Endometrial microvascular endothelial cells (primary cell): ENCODE measurements around the gene DIP2C. TPM values are rescaled to one million over a fixed set of nuclear protein-coding genes. Genes with fewer than 3 reads are reported as not detected.
"Not testable (repeated sequence)": the region's sequence is repeated elsewhere in the genome, so short reads cannot be mapped to it uniquely, and the experiment has no call there.

Experiments
- in situ Hi-C: cut with HindIII; loops from 2 replicates; pipeline ENCODE4 v1.10.0; 2017; ENCODE audit warnings: low sequenced_read_pairs, low pct_unique_long_range_greater_than_20kb; ENCODE audit errors: inconsistent ontology term
- total RNA-seq: library from RNA; depleted of rRNA; stranded (reverse); fragments of >200 nt; gene quantifications from one replicate; pipeline ENCODE4 v1.2.3, GENCODE V29; 2015; ENCODE audit errors: inconsistent ontology term

The DIP2C gene
- total RNA-seq, 1 donor from 2014 or later = 3.2 TPM

GRCh38 chr10:308572-309085 is 380.8 kb downstream of the DIP2C start:
- in situ Hi-C loops = no loop called here

GRCh38 chr10:308101-308500 is 381.4 kb downstream of the DIP2C start:
- in situ Hi-C loops = no loop called here

GRCh38 chr10:307659-308058 is 381.8 kb downstream of the DIP2C start:
- in situ Hi-C loops = no loop called here

GRCh38 chr10:306675-307185 is 382.7 kb downstream of the DIP2C start:
- in situ Hi-C loops = no loop called here

GRCh38 chr10:306007-306674 is 383.3 kb downstream of the DIP2C start:
- in situ Hi-C loops = no loop called here

- in situ Hi-C loops = no loop called here
Observed at GRCh38 chr10:305034-305433, 384.4 kb downstream of the DIP2C start.

GRCh38 chr10:301536-301935 is 387.9 kb downstream of the DIP2C start:
- in situ Hi-C loops = no loop called here

GRCh38 chr10:300580-300979 is 388.9 kb downstream of the DIP2C start:
- in situ Hi-C loops = not testable (repeated sequence)

GRCh38 chr10:299969-300368 is 389.5 kb downstream of the DIP2C start:
- in situ Hi-C loops = no loop called here

GRCh38 chr10:299512-299911 is 390.0 kb downstream of the DIP2C start:
- in situ Hi-C loops = no loop called here

GRCh38 chr10:298033-298432 is 391.4 kb downstream of the DIP2C start:
- in situ Hi-C loops = no loop called here

GRCh38 chr10:297567-297966 is 391.9 kb downstream of the DIP2C start:
- in situ Hi-C loops = no loop called here

GRCh38 chr10:293636-294035 is 395.8 kb downstream of the DIP2C start:
- in situ Hi-C loops = no loop called here

GRCh38 chr10:290026-290725 is 399.3 kb downstream of the DIP2C start:
- in situ Hi-C loops = no loop called here

- in situ Hi-C loops = no loop called here
Observed at GRCh38 chr10:289581-289980, 399.9 kb downstream of the DIP2C start.

GRCh38 chr10:288316-289200 is 400.9 kb downstream of the DIP2C start:
- in situ Hi-C loops = no loop called here

- in situ Hi-C loops = no loop called here
Observed at GRCh38 chr10:287814-288213, 401.7 kb downstream of the DIP2C start.

- in situ Hi-C loops = no loop called here
Observed at GRCh38 chr10:287026-287709, 402.3 kb downstream of the DIP2C start.

GRCh38 chr10:285216-285615 is 404.3 kb downstream of the DIP2C start:
- in situ Hi-C loops = no loop called here
